Gastrocnemius medialis (tissue), 4 donors: ENCODE results near the gene ATG9B.

Experiments
- CTCF ChIP-seq, 5 experiments: fragments of 450-650 bp in 3 of 5; fragments of 200-600 bp in 2 of 5; sonication (generic) in 2 of 5; IDR thresholded peaks in 4 of 5; conservative IDR thresholded peaks in 1 of 5; 1 replicate in 4 of 5; 2 replicates in 1 of 5; pipeline ENCODE4 v1.5.1; 2016 to 2019; ENCODE audit warnings: antibody characterized with exemption in 5 of 5, mild to moderate bottlenecking in 3 of 5, moderate library complexity in 3 of 5
- POLR2A ChIP-seq, 2 donors: fragments of 450-650 bp; IDR thresholded peaks; one replicate each; pipeline ENCODE4 v1.6.1; 2017; ENCODE audit warnings: antibody characterized with exemption in 2 of 2, mild to moderate bottlenecking in 2 of 2, moderate library complexity in 2 of 2

- TF ChIP-seq POLR2A (IDR thresholded peaks at IDR 0.05) = no peak
- TF ChIP-seq CTCF (IDR thresholded peaks at IDR 0.05 in 4 of 5, conservative IDR thresholded peaks at IDR 0.05 in 1 of 5) = no peak
Measured at GRCh38 chr7:150999497-151000230, 24.6 kb downstream of the ATG9B start.
